Measurements from ENCODE around the gene ZNF683.
"Not testable (repeated sequence)": the region's sequence is repeated elsewhere in the genome, so short reads cannot be mapped to it uniquely, and the experiment has no call there.

The ZNF683 gene

GRCh38 chr1:26372611-26373010 is at the start of gene ZNF683:
Gene ZNF683 (minus strand): TSS chr1:26372750. CDS start chr1:26368571, 4,179 bp downstream.
- not testable (repeated sequence) for FAIRE-seq

DNA sequence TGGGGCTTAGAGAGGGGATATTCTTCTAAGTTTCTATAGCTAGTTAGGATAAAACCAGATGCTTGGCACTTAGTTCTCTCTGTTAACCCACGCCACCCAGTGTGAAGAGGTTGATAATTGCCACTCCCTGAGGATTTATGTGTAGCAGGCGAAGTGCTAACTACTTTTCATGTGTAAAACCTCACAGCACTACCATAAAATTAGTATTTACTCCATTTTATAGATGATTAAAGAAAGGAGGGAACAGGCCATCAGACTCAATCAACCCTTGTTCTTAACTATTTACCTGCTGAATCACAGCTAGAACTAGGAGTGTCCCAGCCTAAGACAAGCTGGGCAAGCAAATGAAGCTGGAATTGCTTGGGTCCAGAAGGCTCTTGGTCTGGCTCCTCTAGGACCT is 46.9 kb upstream of the ZNF683 start:
- no peak for FAIRE-seq

DNA sequence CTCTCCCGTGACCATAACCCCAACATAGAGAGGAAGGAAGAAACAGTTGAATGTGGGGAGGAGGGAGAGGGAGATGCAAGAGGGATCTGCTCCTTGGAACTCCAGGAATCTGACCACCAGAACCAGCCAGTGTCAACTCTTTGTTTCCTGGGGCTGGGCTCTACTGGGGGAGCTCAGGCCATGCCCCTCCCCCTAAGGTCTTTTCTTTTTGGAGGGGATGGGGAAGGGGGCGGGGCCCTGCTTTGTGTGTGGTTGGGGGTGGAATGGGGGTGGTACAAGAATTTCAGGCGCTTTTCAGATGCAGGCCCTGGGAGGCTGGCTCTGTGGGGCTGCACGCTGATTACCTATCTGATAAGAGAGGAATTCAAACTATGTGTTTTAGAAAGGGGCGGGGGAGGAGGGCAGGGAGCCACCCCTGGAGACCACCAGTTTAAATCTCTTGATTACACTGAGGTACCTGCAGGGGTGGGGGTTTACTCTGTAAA is 46.4 kb upstream of the ZNF683 start:
- FAIRE-seq: no peak

DNA sequence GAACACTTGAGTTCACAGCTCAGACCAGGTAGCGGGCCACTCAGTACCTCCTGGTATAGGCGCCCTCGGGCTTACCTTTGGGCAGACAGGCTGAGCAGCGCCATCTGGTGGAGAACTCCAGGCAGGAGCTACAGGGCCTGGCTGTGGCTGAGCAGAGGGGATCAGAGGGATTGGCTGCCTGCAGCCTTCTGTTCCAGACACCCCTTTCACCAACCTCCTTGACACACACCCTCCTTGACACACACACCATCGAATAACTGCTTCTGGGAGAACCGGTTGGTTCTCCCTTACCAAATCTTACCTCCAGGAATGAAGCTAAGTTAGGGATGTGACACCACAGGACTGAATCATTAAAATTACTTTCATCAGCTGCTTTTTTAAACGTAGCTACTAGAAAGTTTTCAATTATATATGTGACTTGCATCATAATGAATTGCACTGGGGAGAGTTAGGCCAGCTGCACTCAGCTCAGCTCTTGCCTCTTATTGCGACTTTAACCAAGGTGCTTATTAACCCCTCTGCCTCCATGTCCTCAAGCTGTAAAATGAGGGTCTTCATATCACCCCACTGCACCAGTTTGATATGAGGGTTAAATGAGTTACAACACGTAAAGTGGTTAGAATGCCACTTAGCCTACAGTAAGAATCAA is 44.7 kb upstream of the ZNF683 start:
- FAIRE-seq: no peak

DNA sequence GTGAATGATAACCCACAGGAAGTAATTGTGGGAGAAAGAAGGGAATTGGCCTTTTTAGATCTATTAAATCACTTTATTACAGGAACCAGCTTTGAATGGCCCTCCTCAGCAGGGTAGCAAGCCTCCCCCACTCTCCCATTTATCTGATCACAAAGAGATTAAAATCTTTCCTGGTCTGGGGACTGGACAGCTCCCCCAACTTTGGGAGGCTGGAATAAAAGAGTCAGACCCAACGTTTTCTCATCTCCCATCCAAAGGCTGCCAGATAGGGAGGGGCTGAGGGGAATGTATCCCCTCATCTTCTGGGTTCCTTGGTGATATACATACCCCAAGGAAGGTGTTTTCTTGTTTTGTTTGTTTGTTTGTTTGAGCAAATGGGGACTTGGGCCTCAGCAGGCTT is 40.5 kb upstream of the ZNF683 start:
- no peak for FAIRE-seq

DNA sequence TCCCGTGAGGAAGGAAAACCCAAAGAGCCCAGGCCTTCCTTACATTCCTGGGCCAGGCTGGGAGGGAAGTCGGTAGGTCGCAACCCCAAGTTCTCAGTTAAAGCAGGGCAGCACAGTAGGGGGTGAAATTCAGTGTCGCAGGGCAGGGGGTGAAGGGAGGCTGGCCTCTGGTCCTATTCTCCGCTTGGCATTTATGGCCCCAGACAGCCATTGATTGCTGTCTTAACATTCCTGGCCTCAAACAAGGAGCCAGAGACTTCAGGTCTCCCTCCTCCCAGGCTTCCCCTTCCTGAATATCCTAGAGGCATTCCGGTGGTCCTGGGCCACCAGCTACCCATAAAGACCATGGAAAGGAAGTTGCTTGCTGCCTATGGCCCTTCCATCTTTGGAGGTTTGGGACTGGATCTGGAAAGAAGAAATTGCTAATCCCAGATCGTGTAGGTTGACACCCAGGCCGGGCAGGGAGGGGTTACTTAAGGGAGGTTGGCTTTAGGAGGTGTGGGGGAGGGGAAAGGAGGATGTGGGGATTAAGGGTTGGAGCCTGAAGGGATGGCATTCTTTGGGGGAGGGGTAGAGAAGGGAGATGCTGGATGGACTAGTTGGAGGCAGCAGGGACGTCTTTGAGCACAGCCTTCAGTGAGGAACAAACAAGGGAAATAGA is 39.8 kb upstream of the ZNF683 start:
- no peak for FAIRE-seq

GRCh38 chr1:26411624-26412074 is 39.1 kb upstream of the ZNF683 start:
- no peak for FAIRE-seq

DNA sequence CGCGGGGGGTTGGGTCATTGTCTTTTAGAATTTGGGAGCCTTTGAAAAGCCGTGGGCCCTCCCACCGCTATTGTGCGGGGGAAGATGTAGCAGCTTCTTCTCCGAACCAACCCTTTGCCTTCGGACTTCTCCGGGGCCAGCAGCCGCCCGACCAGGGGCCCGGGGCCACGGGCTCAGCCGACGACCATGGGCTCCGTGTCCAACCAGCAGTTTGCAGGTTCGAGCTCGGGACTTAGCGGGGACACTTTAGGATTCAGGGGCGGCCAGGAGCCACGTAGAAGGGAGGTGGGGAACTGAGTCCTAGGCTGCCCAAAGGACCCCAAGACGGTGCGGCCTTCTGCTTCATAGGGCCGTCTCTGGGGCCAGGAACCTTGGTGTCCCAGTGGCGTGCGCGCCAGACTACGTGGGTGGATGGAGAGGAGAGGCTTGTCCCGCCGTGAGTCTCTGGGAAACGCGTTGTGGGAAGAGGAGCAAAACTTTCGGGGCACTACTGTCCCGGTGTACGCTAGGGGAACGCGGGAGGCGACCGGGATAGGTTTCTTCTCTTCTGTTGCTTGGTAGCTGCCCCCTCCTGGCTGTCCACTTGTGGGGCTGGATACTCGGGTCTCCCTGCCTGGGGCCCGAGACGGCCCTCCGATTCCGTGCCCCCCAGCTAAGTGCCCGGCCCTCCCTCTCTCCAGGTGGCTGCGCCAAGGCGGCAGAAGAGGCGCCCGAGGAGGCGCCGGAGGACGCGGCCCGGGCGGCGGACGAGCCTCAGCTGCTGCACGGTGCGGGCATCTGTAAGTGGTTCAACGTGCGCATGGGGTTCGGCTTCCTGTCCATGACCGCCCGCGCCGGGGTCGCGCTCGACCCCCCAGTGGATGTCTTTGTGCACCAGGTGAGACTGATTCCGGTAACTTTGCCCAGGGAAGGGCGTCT is 38.4 kb upstream of the ZNF683 start, which contains the start of gene LIN28A:
LIN28A (plus strand) TSS at position 112 of the 918 bp plus-strand sequence; CDS start at position 187, 75 bp downstream.
- no peak for FAIRE-seq

DNA sequence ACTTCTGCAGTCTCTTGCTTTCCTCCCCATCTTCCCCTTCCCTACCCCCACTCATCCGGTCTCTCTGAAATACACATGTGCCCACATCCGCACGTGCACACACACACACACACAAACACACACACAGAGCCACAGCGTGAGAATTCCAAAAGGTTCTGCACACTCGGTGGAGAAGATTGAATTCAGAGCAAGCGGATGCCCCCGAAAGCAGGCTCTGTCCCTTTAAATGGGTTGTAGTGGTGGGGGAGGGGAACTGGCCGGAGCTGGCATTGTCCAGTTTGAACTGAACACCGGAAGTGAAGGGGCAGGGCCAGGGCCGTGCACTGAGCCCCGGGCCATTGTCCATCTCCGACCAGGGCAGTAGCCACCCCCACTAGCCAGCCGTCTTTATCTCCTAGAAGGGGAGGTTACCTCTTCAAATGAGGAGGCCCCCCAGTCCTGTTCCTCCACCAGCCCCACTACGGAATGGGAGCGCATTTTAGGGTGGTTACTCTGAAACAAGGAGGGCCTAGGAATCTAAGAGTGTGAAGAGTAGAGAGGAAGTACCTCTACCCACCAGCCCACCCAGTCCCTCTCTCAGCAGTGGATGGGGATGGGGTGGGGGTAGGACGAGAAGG is 36.7 kb upstream of the ZNF683 start:
- no peak for FAIRE-seq

DNA sequence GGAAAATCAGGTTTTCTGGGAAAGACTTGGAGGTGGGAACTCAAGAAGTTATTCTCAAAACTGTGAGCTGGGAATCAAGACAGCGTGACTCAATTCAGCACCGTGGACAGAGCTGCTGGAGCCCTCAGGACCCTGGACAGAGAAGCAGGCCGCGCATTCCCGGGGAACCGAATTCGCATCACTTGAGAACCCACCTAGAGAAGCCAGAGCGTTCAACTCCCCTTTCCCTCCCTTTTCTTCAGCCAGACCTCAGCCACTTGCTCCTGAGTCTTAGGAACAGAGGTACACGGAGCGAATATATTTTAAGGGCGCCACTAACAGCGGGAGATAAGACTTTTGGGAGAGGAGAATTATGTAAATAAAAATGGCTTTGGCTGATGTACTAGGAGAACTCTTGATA is 36.1 kb upstream of the ZNF683 start:
- FAIRE-seq: peak; percentile 35

GRCh38 chr1:26405281-26405915 is 32.8 kb upstream of the ZNF683 start:
- FAIRE-seq: no peak

GRCh38 chr1:26404641-26405040 is 32.1 kb upstream of the ZNF683 start:
- FAIRE-seq: no peak

- FAIRE-seq: no peak
These were observed 31.1 kb upstream of the ZNF683 start for GRCh38 chr1:26403656-26404055.

DNA sequence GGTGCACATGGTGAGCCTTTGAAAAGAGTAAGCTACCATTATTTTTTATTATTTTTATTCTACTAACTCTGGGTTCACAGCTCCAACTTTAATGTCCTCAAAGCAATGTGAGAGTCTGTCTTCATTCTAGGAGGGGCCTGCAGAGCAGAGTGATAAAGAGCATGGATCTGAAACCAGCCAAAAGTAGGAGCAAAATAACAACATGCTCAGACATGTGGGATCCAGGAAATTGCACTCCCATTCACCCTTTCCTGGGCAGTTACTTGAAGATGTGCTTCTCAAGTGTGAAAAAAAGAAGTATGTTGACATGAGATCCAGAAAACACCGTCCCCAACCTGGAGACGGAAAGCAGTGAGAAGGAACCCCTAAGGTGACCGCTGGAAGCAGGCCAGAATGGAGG is 29.3 kb upstream of the ZNF683 start:
- FAIRE-seq: no peak

- FAIRE-seq: no peak
These were observed 26.5 kb upstream of the ZNF683 start for GRCh38 chr1:26399034-26399433.

DNA sequence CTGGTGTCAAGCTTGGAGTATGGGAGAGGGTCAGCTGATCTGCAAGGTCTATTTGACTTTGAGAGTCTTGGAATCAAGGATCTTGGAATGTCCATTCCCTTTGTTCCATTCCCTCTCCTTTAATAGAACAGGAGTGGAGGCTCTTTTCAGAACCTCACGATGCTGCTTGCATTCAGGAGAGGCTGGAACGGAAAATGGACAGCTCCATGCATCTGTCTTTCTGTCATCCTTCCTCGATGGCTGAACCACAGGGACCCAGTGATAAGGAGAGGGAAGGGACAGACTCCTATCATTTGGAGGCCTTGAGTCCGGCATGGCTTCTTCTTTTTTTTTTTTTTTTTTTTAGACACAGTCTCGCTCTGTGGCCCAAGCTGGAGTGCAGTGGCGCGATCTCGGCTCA is 23.2 kb upstream of the ZNF683 start:
- FAIRE-seq: no peak

- no peak for FAIRE-seq
These were observed 18.9 kb upstream of the ZNF683 start for GRCh38 chr1:26391450-26391849.

DNA sequence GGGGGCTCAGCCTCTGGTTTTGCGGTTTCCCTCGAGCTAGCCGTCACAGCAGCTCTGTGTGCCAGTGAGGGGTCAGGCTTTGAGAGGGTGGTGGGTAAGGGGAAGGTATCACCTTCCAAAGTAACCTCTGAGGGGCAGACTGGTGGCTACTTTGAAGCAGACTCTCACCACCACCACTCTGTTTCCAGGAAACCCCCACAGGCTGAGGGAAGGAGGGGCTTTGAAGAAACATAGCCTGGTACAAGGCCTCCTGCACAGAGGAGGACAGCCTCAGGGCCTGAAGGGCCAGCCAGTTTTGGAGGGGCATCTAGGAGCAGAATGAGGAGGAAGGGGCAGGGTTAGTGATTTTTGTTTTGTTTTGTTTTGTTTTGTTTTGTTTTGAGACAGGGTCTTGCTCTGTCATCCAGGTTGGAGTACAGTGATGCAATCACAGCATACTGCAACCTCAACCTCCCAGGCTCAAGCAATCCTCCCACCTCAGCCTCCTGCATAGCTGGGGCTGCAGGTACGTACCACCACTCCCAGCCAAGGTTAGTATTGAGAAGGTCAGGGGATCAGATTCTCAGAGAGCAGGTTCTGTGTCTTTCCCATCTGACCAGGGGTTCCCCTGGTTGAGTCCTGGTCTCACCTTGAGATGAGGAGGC is 17.2 kb upstream of the ZNF683 start:
- FAIRE-seq: no peak

GRCh38 chr1:26388791-26389445 is 16.4 kb upstream of the ZNF683 start:
- FAIRE-seq: no peak

DNA sequence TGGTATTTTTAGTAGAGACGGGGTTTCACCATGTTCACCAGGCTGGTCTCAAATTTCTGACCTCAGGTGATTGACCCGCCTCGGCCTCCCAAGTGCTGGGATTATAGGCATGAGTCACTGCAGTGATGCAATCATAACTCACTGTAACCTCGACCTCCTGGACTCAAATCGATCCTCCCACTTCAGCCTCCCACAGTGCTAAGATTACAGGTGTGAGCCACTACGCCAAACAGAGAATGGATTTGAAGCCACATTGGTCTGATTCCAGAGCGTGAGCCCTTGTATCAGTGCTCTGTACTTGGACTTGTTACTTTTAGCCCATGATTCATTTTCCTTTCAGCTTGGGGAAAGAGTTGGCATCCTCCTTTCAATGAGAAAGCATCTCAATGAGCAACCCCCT is 14.9 kb upstream of the ZNF683 start:
- FAIRE-seq: no peak

DNA sequence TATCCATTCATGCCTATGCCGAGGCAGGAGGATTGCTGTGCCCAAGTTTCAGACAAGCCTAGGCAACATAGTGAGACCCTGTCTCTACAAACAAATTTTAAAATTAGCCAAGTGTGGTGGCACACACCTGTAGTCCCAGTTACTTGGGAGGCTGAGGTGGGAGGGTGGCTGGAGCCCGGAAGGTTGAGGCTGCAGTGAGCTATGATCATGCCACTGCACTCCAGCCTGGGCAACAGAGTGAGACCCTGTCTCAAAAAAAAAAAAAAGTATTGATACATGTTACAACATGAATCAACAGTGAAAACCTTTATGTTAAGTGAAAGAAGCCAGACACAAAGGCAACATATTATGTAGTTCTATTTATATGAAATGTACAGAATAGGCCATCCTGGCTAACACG is 12.5 kb upstream of the ZNF683 start:
- not testable (repeated sequence) for FAIRE-seq

All from endometrium (tissue), 2 donors.